COR-L47 (cell line): ENCODE data around the gene CD248.
A peak's percentile ranks its signal among the peaks of the same experiment; 100 is the strongest.
"Not testable (repeated sequence)": the region's sequence is repeated elsewhere in the genome, so short reads cannot be mapped to it uniquely, and the experiment has no call there.

Source experiments
- DNase-seq: peaks from one replicate; lab custom pipeline; 2025; lab: John Stamatoyannopoulos, UW

CD248 gene

DNA sequence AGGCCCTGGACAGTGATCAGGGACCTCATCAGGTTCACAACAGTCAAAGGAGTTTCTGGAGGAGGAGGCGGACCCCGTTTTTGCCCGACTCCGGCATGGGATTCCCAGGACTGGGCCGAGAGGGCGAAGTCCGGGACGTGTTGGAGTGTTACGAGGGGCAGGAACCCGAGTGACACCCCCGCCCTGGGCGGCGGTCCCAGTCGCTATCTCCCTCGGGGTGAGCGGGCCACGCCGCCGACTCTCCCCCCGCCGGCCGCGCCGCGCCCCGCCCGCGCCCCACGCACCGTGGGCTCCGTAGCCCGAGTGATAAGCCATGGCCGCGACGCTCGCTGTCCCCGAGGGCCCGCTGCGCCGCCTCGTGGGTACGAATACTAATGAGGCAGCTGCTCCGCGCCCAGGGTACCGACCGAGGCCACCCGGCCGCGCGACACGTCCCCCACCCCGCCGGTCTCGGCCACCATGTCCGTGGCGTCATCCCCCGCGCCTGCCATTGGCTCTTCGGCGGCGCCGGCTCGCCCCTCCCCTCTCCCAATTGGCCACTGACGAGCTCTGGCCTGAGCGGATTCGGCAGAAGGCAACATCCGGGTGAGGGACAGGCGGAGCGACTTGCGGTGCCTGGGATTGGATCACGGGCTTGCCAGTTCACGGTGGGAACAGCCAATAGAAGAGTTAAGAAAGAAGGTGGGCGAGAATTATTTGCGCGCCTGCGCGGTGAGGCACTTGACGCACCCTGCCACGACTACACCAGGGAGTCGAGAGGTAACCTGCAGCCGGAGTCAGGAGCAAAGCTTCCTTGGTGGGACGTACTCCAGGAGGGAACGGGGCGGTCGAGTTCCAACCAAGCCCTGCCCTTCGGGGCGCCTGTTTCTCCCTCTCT lies 27.9 kb downstream of the CD248 start, which contains the start of gene YIF1A:
Gene YIF1A (minus strand): TSS at position 473 of the 877 bp plus-strand sequence. CDS start 158 bp downstream, at position 315.
- peak; percentile 99 for DNase-seq

DNA sequence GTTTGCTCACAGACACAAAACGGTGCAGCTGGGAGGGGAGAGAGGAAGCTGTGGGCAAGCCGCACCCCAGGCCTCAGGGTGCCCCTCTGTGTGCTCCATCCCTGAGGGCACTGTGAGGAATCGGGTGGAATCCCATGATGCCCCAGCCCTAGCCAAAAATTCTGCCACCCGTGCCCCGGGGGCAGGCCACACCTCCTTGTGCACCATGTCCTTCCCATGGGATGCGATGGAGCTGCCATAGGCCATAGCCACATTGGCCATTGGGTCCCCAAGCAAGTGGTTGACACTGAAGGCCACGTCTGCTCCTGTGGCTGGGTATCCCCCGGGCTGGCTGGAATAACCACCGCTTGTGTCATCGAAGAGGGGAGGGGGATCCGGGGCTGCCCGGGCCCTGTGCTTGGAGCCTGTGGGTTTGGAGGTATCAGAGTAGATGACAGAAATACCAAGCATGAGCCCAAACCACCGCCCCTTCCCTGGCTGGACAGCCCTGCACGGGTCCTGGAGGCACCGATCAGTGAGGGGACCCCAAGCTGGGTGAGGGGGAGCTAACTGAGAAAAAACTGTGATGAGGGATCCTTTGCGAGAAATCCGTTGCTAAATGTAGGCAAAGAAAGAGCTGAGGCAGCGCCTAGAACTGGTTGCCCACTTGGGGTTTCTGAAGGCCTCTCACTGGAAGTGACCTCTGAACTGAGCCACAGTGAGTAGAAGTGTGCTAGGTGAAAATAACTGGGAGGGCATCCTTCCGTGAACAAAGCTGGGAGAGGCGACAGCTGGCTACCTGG lies 28.8 kb downstream of the CD248 start:
- DNase-seq: no peak

GRCh38 chr11:66287211-66287888 lies 29.5 kb downstream of the CD248 start:
- no peak for DNase-seq

GRCh38 chr11:66286699-66287098 lies 30.1 kb downstream of the CD248 start:
- DNase-seq: no peak

GRCh38 chr11:66285250-66285947 lies 31.4 kb downstream of the CD248 start:
- no peak for DNase-seq

DNA sequence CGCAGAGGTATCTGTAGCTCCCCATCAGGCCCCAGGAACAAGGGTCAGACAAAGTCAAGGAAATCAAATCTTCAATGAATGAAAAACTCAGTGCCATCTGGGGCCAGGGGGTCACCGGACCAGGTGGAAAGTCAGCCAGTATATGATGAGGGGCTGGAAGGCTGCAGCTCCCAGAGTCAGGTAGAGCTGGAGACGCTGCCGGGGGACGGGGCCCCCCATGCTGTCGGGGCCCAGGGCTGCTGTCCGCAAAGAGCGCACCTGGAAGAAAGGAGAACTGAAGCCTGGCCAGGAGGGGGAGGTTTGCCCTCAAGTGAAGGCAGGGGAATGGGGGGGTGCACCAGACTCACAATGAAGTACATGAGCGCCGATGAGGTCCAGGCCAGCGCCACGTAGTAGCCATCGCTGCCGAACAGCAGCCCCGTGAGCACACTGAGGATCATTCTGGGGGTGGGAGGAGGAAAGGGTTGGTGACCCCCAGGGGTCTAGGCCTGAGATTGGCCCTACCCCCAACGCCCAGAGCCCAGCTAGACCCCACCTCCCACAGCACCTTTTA lies 32.2 kb downstream of the CD248 start:
- no peak for DNase-seq

DNA sequence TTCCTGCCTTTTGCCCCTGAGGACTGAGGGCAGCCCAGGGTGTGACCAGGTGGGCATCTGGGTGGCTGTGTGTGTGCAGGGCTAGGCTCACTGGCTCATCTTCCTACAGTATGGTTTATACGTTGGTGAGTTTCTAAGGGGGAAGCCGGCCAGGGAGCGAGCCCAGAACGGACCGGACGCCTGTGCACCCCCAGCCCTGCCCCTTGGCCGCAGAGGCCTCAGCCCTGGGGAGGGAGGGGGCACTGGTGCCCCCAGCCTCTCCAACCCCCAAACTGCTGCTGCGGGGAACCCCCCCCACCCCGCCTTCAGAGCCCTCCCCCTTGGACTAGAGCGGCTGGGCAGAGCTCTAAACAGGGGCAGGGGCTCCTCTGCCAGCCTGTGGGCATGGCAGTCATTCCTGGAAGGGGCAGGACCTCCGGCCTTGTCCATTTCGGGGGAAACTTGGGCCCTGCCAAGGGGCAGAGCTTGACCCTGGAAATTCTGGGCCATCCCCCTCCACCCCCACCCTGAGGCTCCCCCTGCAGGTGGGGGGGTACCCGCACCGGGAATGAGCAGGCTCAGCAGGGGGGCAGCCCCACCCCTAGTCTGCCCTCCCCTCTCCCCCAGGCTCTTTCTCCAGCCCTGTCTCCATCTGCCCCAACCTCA lies 33.3 kb downstream of the CD248 start:
- no peak for DNase-seq

DNA sequence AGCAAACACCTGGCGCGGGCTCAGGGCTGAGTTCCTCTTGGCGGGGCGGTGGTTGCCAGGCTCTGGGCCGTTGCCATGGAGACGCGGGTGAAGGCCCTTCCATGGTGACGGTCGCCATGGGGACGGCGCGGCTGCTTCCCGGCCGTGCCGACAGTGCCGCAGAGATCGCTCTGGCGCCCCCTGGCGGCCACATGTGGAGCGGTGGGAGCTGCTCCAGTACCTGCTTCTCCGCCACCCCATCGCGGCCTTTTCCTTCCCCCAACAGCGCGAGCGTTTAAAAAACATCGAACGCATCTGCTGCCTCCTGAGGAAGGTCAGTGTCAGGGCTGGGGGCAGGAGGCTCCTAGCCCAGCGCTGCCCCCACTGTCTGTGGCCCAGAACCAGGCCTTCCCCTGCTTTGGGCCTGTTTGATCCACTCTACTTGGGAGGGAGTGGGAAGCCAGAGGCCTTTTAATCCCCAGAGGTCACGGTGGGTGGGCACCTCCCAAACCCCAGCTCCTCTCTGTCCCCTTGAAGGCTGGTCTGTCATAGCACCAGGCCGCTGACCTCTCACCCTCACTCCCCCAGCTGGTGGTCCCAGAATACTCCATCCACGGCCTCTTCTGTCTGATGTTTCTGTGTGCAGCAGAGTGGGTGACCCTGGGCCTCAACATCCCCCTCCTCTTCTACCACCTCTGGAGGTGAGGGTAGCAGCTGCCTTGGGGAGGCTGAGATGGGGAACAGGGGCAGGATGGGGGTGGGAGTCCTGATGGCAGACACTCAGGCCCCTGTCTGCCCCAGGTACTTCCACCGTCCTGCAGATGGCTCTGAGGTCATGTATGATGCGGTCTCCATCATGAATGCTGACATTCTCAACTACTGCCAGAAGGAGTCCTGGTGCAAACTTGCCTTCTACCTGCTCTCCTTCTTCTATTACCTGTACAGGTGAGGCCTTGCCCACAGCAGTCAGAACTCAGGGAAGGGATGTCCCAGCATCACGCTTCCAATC lies 34.1 kb downstream of the CD248 start:
- peak; percentile 99 for DNase-seq

DNA sequence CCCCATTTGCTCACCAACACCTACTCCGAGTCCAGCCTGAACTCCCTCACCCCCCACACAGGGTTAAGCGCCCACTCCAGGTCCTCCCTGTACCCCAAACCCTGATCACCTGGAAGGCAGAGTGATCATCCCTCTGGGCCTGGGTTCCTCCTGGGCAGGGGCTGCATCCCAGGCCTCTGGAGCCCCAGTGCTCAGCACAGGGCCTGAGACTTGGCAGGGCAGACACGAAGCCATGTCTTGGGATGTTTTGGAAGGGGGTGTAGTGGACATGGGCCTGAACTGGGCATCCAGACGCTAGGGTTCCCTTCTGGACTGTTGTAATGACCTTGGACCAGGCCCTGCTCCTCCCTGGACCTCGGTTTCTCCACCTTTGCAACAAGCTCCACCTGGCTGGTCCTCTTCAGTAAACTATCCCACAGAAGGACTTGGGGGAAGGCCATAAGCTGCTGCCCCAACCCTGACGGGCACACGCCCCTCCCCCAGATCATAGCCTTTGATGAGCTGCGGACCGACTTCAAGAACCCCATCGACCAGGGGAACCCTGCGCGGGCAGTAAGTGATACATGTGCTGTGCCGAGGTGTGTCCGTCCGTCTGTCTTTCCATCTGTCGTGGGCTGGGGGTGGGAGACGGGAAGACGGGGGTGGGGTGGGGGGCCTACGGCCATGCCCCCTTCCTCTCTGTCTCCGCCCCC lies 34.9 kb downstream of the CD248 start:
- no peak for DNase-seq

- DNase-seq: no peak
Measured at GRCh38 chr11:66281001-66281400, 35.8 kb downstream of the CD248 start.

- DNase-seq: no peak
Measured at GRCh38 chr11:66280428-66280827, 36.4 kb downstream of the CD248 start.

GRCh38 chr11:66279092-66279734 lies 37.6 kb downstream of the CD248 start:
- no peak for DNase-seq

DNA sequence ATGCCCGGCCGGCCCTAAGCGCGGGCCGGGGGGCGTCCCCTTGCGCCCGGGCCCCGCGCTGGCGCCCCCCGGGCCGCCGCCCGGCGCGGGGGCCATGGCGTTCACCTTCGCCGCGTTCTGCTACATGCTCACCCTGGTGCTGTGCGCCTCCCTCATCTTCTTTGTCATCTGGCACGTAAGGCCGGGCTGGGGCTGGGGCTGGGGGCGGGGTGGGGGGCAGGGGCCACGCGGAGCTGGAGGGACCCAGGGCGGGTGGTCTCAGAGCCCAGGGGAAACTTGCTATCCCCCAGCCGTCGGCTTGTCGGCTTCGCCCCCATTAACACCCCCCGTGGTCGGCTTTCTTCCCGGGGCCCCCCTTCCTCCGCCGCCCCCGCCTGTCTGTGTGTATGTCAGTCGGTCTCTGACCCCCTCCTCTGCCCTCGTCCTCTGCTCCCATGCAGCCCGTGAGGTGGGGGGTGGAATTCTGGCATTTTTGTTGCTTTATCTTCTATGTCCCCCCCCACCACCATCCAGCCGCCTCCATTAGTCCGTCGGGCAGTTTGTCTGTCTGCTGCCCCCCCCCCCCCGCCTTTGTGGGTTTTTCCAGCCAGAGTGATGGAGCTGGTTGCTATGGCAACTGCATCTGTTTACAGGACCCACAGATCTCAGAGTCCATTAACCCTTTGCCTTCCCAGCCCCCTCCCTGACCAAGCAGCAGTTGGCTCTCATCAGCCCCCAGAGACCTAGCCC lies 38.3 kb downstream of the CD248 start:
- DNase-seq: peak; percentile 50

- DNase-seq: peak; percentile 38
Measured at GRCh38 chr11:66277471-66278362, 39.1 kb downstream of the CD248 start, which contains the start of gene CNIH2. Gene CNIH2 (plus strand): TSS chr11:66278175. CDS start chr11:66278457, 282 bp downstream.

DNA sequence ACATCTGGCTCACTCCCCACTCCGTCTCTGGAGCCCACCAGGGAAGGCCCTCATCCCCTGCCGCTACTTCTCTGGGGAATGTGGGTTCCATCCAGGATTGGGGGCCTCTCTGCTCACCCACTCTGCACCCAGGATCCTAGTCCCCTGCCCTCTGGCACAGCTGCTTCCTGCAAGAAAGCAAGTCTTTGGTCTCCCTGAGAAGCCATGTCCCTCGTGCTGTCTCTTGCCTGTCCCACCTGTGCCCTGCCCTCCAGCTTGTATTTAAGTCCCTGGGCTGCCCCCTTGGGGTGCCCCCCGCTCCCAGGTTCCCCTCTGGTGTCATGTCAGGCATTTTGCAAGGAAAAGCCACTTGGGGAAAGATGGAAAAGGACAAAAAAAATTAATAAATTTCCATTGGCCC lies 39.8 kb downstream of the CD248 start:
- DNase-seq: not testable (repeated sequence)

GRCh38 chr11:66276619-66277018 lies 40.2 kb downstream of the CD248 start:
- DNase-seq: not testable (repeated sequence)
